AG09319 (cell line): ENCODE results near the gene ARHGAP26.

Experiments
- DNase-seq: peaks from one replicate; pipeline ENCODE4 v3.0.0-alpha.2; 2010; ENCODE audit warnings: low read depth; ENCODE audit errors: extremely low read depth
- CTCF ChIP-seq: IDR thresholded peaks from 2 replicates; pipeline ENCODE4 v1.5.1; 2011; ENCODE audit warnings: low read depth, mild to moderate bottlenecking, inconsistent platforms, low read length, moderate library complexity

Gene ARHGAP26

GRCh38 chr5:143119881-143120341 lies 349.7 kb downstream of the ARHGAP26 start:
- TF ChIP-seq CTCF = no peak
- DNase-seq = no peak

GRCh38 chr5:143120460-143121134 lies 350.4 kb downstream of the ARHGAP26 start:
- no peak for TF ChIP-seq CTCF

GRCh38 chr5:143121135-143121475 lies 350.9 kb downstream of the ARHGAP26 start:
- no peak for DNase-seq
- TF ChIP-seq CTCF = no peak

More at GRCh38 chr5:143120460-143121134, 350.4 kb downstream of the ARHGAP26 start:
- DNase-seq = no peak

GRCh38 chr5:143124593-143124992 lies 354.4 kb downstream of the ARHGAP26 start:
- no peak for DNase-seq
- no peak for TF ChIP-seq CTCF

GRCh38 chr5:143126174-143127019 lies 356.2 kb downstream of the ARHGAP26 start:
- TF ChIP-seq CTCF = no peak
- DNase-seq = no peak

- TF ChIP-seq CTCF = no peak
- DNase-seq = no peak
These were observed 358.4 kb downstream of the ARHGAP26 start for GRCh38 chr5:143128412-143129071.

- DNase-seq = no peak
These were observed 359.0 kb downstream of the ARHGAP26 start for GRCh38 chr5:143129203-143129602.

More at GRCh38 chr5:143129203-143129602, 359.0 kb downstream of the ARHGAP26 start:
- TF ChIP-seq CTCF = no peak
